DOHH2 (cell line): ENCODE results near the gene CYB5A.

Experiments
- H3F3A ChIP-seq: fragments of 200-600 bp; sonication (generic), shearing (Covaris generic); 2 replicates; pipeline ENCODE4 v1.6.0; 2016; ENCODE audit warnings: antibody characterized with exemption, mild to moderate bottlenecking; ENCODE audit not compliant: control insufficient read depth, insufficient read depth
- H3K27ac ChIP-seq: fragments of 200-600 bp; sonication (generic); 2 replicates; pipeline ENCODE4 v1.5.1; 2014; ENCODE audit warnings: low read depth, mild to moderate bottlenecking, low read length, moderate library complexity
- H3K27me3 ChIP-seq: fragments of 200-600 bp; sonication (generic); 2 replicates; pipeline ENCODE4 v1.6.1; 2014; ENCODE audit warnings: mild to moderate bottlenecking, low read length, mixed read lengths; ENCODE audit not compliant: control insufficient read depth
- H3K36me3 ChIP-seq: fragments of 200-600 bp; sonication (generic); 2 replicates; pipeline ENCODE4 v1.6.1; 2014; ENCODE audit warnings: mild to moderate bottlenecking, low read length, moderate library complexity, mixed read lengths; ENCODE audit not compliant: control insufficient read depth
- H3K4me1 ChIP-seq: fragments of 200-600 bp; sonication (generic); 2 replicates; pipeline ENCODE4 v1.6.1; 2014; ENCODE audit warnings: mild to moderate bottlenecking, low read length, mixed read lengths; ENCODE audit not compliant: control insufficient read depth
- H3K4me2 ChIP-seq: fragments of 200-600 bp; sonication (generic); 2 replicates; pipeline ENCODE4 v1.6.0; 2014; ENCODE audit warnings: mild to moderate bottlenecking, low read length, moderate library complexity
- H3K4me3 ChIP-seq: fragments of 200-600 bp; sonication (generic); 2 replicates; pipeline ENCODE4 v1.5.1; 2014; ENCODE audit warnings: mild to moderate bottlenecking, low read length, mixed read lengths
- H3K79me2 ChIP-seq: fragments of 200-600 bp; sonication (generic); 2 replicates; pipeline ENCODE4 v1.6.1; 2014; ENCODE audit warnings: mild to moderate bottlenecking, low read length, mixed read lengths; ENCODE audit not compliant: control insufficient read depth
- H3K9me2 ChIP-seq: fragments of 200-600 bp; sonication (generic); replicated peaks from 2 replicates; pipeline ENCODE4 v1.6.1; 2014; ENCODE audit warnings: mild to moderate bottlenecking, low read length, mixed read lengths; ENCODE audit not compliant: control insufficient read depth
- H3K9me3 ChIP-seq: fragments of 200-600 bp; sonication (generic); 2 replicates; pipeline ENCODE4 v1.6.1; 2014; ENCODE audit warnings: antibody characterized with exemption, low read length, mixed read lengths; ENCODE audit not compliant: control insufficient read depth, insufficient read depth
- H4K20me1 ChIP-seq: fragments of 200-600 bp; sonication (generic); 2 replicates; pipeline ENCODE4 v1.6.0; 2014; ENCODE audit warnings: low read depth, mild to moderate bottlenecking, antibody characterized with exemption, low read length, moderate library complexity; ENCODE audit not compliant: control insufficient read depth, insufficient read depth
- EZH2phosphoT487 ChIP-seq: fragments of 200-600 bp; sonication (generic); IDR thresholded peaks from 2 replicates; pipeline ENCODE4 v1.6.1; 2017; ENCODE audit warnings: borderline replicate concordance, mild to moderate bottlenecking, antibody characterized with exemption, low read length, moderate library complexity, mixed read lengths
- TF ChIP-seq, protein P1 (sequence below): fragments of 200-600 bp; sonication (generic); IDR thresholded peaks from one replicate; pipeline ENCODE4 v1.5.1; 2014; ENCODE audit warnings: antibody characterized with exemption, mild to moderate bottlenecking, low read depth, low read length; ENCODE audit not compliant: poor library complexity, severe bottlenecking

Gene CYB5A

DNA sequence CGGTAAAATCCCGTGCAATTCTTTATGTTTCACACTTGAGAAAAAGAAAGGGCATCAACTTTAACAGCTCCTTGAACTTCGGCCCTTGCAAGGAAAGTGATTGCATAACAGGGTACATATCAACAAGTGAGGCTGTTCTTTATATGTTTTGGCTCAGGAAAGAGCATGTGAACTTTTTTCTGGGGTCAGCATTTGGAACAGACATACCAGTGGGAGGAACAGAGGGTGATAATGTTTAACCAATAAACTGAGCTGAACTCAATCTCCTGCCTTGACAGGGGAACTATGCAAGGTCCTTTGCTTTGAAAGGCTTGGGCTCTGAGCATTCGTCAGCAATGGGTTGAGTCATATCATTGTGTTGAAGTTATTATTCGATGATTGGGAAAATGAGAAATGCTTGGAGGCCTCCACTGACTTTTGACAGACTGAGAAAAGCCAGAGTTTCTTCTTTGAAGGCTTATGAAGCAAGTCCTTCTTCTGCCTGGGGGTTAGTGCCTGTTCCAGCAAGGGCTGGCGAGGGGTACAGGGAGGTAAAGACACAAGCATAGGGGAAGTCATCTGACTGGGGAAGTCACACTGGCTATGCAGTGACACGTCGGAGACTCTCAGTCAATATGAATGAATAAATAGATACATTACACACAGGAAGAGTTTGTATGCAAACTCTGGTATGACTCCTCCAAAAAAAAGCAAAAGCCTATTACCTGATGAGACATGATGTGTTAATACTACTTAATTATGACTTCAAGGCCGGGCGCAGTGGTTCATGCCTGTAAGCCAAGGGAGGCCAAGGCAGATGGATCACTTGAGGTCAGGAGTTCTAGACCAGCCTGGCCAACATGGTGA is 57.2 kb downstream of the CYB5A start:
- Histone ChIP-seq H3K27ac (no peak overlapping the region), H3F3A (no peaks in the 10 kb centered on the region), H3K4me1 (no peaks in the 10 kb centered on the region), H3K79me2 (no peaks in the 10 kb centered on the region), H3K9me2 (no peaks in the 10 kb centered on the region), H4K20me1 (no peaks in the 10 kb centered on the region), H3K36me3 (no peaks in the 10 kb centered on the region), H3K4me2 (no peak overlapping the region), H3K4me3 (no peak overlapping the region), H3K9me3 (no peaks in the 10 kb centered on the region), H3K27me3 (no peaks in the 10 kb centered on the region; the same call in 1 of the 2 replicates)
- TF ChIP-seq EZH2phosphoT487: no peak
- TF ChIP-seq, protein P1, sequence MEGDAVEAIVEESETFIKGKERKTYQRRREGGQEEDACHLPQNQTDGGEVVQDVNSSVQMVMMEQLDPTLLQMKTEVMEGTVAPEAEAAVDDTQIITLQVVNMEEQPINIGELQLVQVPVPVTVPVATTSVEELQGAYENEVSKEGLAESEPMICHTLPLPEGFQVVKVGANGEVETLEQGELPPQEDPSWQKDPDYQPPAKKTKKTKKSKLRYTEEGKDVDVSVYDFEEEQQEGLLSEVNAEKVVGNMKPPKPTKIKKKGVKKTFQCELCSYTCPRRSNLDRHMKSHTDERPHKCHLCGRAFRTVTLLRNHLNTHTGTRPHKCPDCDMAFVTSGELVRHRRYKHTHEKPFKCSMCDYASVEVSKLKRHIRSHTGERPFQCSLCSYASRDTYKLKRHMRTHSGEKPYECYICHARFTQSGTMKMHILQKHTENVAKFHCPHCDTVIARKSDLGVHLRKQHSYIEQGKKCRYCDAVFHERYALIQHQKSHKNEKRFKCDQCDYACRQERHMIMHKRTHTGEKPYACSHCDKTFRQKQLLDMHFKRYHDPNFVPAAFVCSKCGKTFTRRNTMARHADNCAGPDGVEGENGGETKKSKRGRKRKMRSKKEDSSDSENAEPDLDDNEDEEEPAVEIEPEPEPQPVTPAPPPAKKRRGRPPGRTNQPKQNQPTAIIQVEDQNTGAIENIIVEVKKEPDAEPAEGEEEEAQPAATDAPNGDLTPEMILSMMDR: no peak

DNA sequence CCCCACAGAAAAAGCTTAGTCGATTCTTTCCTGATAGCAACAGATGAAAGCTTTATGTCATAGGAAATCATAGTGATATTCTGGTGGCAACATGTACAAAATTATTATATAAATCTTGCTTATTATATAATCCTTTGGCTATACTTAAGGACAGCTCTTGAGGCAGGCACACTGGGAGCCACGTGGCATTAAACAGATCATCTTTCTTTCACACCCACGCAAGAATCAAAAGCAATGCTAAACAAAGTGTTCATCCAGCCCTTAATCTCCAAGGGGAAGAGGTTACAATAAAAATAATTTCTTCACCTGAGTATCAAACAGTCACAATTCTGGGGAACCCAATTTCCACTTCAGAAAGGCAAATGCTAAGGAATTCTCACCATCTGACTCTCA is 57.8 kb downstream of the CYB5A start:
- Histone ChIP-seq H3F3A (no peaks in the 10 kb centered on the region), H4K20me1 (no peaks in the 10 kb centered on the region), H3K4me2 (no peak overlapping the region), H3K4me1 (no peaks in the 10 kb centered on the region), H3K4me3 (no peak overlapping the region), H3K27ac (no peak overlapping the region), H3K27me3 (no peaks in the 10 kb centered on the region; the same call in 1 of the 2 replicates), H3K36me3 (no peaks in the 10 kb centered on the region), H3K79me2 (no peaks in the 10 kb centered on the region), H3K9me2 (no peaks in the 10 kb centered on the region), H3K9me3 (no peaks in the 10 kb centered on the region)
- no peak for TF ChIP-seq EZH2phosphoT487
- TF ChIP-seq, protein P1: no peak

DNA sequence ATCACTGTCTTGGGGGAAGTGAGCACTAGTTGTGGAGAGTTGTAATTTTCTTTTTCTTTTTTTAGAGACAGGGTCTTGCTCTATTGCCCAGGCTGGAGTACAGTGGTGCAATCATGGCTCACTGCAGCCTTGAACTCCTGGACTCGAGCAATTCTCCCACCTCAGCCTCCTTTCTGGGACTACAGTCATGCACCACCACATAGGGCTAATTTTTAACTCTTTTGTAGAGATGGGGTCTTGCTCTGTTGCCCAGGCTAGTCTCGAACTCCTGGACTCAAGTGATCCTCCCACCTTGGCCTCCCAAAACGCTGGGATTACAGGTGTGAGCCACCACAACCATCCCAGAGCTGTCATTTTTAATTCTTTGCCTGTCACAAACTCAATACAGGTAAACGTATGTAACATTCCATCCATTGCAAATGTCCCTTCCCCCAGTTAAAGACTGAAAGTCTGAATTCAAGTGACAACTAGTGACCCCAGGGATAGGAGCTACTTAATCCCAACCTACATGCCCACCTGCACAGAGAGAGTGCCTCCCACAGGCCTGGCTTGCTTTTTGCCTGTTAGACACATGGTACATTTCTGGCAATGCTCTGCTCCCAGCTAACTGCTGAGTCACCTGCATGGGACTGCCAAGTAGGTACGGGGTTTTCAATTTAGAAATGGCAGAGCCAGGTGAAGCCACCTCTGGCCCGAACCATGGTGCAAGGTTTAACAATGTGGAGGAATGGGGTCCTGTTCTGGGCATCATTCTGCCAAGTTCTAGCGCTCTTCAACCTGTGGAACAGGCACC is 60.6 kb downstream of the CYB5A start:
- no peaks in the 10 kb centered on the region for H3K36me3 ChIP-seq
- H3K4me3 ChIP-seq: no peak overlapping the region
- no peaks in the 10 kb centered on the region; the same call in 1 of the 2 replicates for H3K27me3 ChIP-seq
- TF ChIP-seq EZH2phosphoT487: no peak
- TF ChIP-seq, protein P1: no peak
- H3F3A ChIP-seq: no peaks in the 10 kb centered on the region
- H3K79me2 ChIP-seq: no peaks in the 10 kb centered on the region
- no peaks in the 10 kb centered on the region for H3K4me1 ChIP-seq
- H3K9me2 ChIP-seq: no peaks in the 10 kb centered on the region
- H3K4me2 ChIP-seq: no peak overlapping the region
- no peaks in the 10 kb centered on the region for H3K9me3 ChIP-seq
- no peak overlapping the region for H3K27ac ChIP-seq
- no peaks in the 10 kb centered on the region for H4K20me1 ChIP-seq
